HG03575 (cell line): ENCODE measurements around the gene CENPX.

Experiments
- ATAC-seq: cut with Tn5 transposase; IDR thresholded peaks from one replicate; pipeline ENCODE4 v1.9.1; 2021; ENCODE audit not compliant: unreplicated experiment, insufficient number of reproducible peaks, low FRiP score; ENCODE audit errors: extremely low read depth

Gene CENPX

GRCh38 chr17:82029391-82029790 is 6.7 kb upstream of the CENPX start:
- ATAC-seq, result no peak

DNA sequence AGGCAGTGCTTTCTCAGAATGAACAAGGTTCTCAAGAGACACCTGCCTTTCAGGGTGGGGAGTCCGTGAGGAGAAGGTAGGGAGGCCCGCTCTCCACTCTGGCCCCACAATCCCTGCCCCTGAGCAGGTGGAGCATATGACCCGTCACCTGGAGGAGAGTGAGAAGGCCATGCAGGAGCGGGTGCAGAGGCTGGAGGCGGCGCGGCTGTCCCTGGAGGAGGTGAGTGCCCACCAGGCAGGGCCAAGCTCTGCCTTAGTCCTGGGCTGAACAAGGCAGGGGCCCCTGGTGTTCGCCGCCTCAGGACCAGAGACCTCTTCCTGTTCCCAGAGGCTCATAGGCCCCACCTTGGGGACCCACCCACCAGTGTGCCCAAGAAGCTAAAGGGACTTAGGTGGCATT is 6.3 kb upstream of the CENPX start:
- ATAC-seq, result no peak

GRCh38 chr17:82028246-82028645 is 5.6 kb upstream of the CENPX start:
- ATAC-seq, result no peak

- no peak for ATAC-seq
These were observed 2.9 kb upstream of the CENPX start for GRCh38 chr17:82025401-82026107.

DNA sequence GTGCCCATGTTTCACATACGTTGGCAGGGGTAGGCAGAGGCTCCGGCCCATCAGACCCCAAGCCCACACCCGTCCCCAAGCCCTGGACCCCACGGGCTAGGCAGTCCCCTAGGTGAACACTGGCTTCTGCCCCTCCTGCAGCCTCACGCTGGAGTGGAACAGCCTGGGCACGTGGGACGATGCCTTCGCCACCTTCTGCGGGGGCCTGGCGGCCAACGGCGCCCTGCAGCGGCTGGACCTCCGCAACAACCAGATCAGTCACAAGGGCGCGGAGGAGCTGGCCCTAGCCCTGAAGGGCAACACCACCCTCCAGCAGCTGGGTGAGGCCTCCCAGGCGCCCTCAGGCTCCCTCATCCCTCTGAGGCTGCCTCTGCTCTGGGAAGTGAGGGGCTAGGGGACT is 2.2 kb upstream of the CENPX start:
- ATAC-seq, result no peak

DNA sequence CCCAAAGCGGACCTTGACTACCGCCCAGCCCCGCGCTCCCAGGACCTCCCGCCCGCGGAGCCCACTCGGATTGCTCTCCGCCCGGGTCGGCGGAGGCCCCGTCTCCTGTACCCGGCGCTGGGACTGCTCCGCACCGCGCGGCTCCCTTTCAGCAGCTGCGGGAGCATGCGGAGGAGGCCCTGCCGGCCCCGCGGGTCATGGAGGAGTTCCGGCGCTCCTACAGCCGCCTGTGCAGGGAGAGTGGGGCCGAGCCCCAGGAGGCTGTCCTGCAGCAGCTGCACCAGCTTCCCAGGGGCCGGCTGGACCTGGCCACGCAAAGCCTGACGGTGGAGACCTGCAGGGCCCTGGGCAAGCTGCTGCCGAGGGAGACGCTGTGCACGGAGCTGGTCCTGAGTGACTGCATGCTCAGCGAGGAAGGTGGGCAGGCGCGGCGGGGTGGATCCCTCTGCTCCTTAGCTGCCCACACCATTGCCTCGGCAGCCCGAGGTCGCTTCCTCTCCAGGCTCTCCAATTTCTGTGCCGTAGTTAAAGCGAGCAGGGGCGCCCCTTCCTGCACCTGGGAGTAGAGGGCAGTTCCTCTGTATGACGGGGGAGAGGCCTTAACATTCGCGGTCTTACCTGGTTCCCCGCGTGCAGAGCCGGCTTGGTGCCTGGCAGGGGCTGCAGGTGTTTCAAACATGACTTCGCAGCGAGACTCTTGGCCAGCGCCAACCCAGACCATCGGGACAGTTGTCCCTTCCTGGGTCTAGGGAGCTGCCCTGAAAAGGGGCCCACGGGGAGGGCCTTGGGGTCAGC is 966 bp upstream of the CENPX start:
- no peak for ATAC-seq

GRCh38 chr17:82022981-82023446 is 336 bp upstream of the CENPX start, which contains the start of gene LRRC45:
Gene LRRC45 (plus strand): TSS chr17:82023305. CDS start chr17:82023644, 339 bp downstream.
- peak; percentile 74 for ATAC-seq

GRCh38 chr17:82021900-82022309 is 773 bp downstream of the CENPX start:
- no peak for ATAC-seq

DNA sequence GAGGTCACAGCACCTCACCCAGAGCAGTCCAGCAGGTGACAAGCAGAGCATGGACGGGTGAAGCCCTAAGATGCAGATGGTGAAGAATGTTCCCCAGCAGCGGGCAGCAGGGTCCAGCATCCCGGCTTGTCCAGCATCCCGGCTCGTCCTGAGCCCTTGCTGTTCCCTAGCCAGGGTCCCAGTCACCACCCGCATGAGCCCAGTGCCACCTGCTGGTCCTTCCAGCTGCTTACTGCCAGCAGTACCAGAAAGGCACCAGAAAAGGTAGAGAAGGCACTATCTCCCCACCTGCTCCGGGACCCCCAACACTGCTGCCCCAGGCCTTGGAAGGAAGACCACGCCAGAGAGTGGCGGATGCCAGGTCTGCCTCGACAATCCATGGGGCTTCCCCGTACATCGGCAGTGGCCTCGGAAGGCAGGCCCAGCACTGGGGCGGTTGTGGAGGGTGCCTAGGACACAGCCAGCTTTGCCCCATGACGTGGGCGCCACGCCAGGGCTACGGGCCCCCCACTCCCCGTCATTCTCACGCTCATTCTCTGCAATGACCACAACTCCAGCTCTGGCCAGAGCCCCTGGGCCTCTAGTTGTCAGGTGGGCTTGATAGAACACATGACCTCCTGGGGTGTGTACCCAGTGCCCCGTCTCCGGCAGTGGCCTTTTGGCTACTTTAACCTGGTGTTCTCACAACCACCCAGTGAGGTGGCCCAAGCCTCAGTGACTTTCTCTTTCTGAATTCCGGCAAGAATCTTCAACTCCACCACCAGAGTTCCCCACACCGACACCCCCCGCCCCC is 1.4 kb downstream of the CENPX start:
- no peak for ATAC-seq

DNA sequence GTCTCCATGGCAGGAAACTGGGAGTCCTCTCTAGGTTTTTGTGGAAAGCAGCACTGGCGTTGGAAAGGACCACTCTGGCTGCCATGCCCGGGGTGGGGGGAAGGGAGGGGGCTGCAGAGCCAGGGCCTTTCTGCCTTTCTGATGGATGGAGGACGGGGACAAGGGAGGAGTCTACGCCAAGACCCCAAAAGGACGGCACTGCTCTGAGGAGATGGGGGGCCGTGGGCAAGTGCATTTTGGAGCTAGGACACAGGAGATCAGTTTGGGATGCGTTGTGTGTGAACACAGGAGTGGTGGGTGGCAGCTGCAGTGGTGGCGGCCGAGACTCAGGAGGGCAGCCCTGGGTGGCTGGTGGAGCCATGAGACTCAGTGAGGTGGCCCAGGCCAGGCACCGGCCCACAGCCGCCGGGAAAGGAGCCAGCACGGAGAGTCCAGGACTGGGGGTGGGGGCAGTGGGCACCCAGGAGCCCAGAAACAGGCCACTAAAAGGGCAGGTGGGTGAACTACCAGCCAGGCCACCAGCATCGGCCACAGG is 2.0 kb downstream of the CENPX start:
- no peak for ATAC-seq

GRCh38 chr17:82019690-82020571 is 2.7 kb downstream of the CENPX start:
- no peak for ATAC-seq

GRCh38 chr17:82018989-82019689 is 3.5 kb downstream of the CENPX start:
- no peak for ATAC-seq

DNA sequence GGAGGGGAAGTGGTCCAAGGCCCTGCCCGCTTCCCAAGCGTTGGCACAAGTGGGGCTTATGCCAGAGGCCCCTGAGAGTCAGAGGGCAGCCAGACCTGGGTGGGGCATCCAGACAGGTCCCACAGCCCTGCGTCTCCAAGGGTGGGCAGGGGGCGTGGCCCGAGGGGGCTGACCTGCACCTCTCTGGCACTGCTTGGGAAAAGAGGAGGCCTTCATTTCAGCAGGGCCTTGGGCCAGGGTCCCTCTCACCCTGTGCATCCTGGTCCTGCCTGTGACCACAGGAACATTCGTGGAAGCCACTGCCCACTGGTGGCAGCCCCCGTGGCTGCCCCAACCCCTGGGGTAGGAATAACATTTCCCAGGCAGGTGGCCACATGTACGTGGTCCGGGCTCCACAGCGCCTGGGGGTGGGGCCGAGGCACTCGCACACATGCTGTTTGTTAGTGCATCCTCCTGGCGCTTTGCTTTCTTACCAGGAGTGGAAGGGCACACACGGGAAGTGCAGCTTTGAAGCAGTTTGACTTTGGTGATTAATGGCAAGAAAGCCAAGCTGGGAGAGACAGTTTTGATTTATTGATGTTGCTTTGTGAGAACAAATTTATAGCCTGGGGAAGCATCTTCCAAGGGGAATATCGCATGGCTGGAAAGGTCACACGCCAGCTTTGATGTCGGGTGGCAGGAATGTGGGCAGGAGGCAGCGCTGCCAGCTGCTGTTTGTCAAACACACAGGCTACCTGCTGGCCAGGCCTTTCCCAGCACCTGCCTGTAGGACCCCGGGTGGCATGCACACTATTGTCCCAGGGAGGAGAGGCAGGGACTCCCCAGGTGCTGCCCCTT is 4.3 kb downstream of the CENPX start:
- ATAC-seq, result no peak

- ATAC-seq, result no peak
These were observed 5.0 kb downstream of the CENPX start for GRCh38 chr17:82017612-82018151.

GRCh38 chr17:82016875-82017459 is 5.7 kb downstream of the CENPX start:
- no peak for ATAC-seq

DNA sequence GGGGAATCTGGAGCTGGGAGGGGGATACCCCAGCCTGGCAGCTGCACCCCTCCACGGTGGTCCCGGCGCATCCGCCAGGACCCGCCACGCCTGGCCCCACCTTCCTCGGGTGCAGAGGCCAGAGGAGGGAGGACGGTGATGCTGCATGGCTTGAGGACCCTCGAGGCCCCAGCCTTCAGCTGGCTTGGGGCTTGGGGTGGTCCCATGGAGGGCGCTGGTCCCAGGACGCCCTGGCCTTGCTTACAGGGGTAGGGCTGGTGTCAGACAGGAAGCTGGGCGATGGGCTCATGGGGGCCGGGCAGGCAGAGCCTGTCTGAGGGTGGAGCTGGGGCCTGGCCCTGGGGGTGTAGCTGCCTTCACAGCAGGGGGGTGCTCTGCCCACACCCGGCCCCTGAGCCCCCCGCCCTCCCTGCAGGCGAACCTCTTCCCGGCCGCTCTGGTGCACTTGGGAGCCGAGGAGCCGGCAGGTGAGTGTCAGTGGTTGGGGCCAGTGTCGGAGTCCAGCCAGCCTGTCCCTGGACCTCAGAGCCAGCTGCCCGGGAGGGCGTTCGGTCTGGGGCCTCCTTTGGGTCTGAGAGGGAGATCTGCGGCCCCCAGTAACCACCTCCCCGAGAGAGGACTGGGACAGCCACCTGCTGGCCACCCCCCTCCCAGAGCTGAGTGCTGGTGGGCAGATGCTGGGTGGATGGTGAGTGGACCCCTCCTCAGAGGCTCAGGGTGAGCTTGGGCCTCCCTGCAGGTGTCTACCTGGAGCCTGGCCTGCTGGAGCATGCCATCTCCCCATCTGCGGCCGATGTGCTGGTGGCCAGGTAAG is 6.4 kb downstream of the CENPX start:
- ATAC-seq, result no peak
